ENCODE results near the gene LAS1L.

DNA sequence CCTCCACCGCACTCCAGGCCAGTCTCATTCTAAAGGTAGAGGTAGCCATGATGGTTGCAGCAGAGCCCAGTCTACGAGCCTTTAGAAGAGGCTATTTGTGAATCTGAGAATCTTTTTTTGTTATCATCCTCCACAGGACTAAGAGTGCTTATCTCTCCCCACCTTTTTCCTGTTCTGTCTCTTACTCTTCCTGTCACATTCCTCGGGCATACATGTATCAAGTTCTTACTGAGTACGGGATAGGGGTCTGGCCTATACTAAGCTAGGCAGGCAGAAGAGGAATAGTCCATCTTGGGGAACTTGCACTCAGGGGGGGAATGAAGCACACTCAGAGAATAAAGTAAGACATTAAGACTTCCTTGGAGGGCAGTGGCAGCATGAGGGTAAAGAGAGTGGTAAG lies 25.7 kb downstream of the LAS1L start:
- TF ChIP-seq, protein P1, sequence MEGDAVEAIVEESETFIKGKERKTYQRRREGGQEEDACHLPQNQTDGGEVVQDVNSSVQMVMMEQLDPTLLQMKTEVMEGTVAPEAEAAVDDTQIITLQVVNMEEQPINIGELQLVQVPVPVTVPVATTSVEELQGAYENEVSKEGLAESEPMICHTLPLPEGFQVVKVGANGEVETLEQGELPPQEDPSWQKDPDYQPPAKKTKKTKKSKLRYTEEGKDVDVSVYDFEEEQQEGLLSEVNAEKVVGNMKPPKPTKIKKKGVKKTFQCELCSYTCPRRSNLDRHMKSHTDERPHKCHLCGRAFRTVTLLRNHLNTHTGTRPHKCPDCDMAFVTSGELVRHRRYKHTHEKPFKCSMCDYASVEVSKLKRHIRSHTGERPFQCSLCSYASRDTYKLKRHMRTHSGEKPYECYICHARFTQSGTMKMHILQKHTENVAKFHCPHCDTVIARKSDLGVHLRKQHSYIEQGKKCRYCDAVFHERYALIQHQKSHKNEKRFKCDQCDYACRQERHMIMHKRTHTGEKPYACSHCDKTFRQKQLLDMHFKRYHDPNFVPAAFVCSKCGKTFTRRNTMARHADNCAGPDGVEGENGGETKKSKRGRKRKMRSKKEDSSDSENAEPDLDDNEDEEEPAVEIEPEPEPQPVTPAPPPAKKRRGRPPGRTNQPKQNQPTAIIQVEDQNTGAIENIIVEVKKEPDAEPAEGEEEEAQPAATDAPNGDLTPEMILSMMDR (IDR thresholded peaks at IDR 0.05; ENCODE audit: poor library complexity, severe bottlenecking) = no peak
- no peak for TF ChIP-seq MXI1 (conservative IDR thresholded peaks at IDR 0.05; ENCODE audit: poor library complexity, severe bottlenecking)
- no peak for TF ChIP-seq EZH2 (IDR thresholded peaks at IDR 0.05; ENCODE audit: borderline replicate concordance, insufficient read depth, low read length, poor library complexity, severe bottlenecking)
- TF ChIP-seq EP300 (conservative IDR thresholded peaks at IDR 0.05; ENCODE audit: poor library complexity, severe bottlenecking) = no peak
- TF ChIP-seq TAF1 (IDR thresholded peaks at IDR 0.05; ENCODE audit: low read depth) = no peak
- no peak for TF ChIP-seq RAD21 (conservative IDR thresholded peaks at IDR 0.05)
- TF ChIP-seq REST (IDR thresholded peaks at IDR 0.05; ENCODE audit: borderline replicate concordance) = no peak

Data from neural cell (in vitro differentiated cells).